H1 (cell line): ENCODE measurements around the gene UHRF2. TPM values are rescaled to one million over a fixed set of nuclear protein-coding genes. Genes with fewer than 3 reads are reported as not detected.

Experiments used
- CTCF ChIA-PET: fragments of 300-600 bp; sonication (Branson Sonifier 250); formaldehyde crosslinking; loops from one replicate; lab custom pipeline; 2021; ENCODE audit not compliant: partially characterized antibody; lab: Charles Lee
- POLR2A ChIA-PET: fragments of 300-600 bp; sonication (Branson Sonifier 250); formaldehyde crosslinking; loops from one replicate; lab custom pipeline; 2021; ENCODE audit warnings: inconsistent platforms; ENCODE audit not compliant: partially characterized antibody; lab: Charles Lee
- DNase-seq, 2 experiments: peaks; one replicate each; pipeline versions ENCODE4 v3.0.0 to v3.0.0-alpha.2; 2010 to 2022; ENCODE audit warnings: low spot score in 2 of 2, low read depth in 1 of 2, mixed read lengths in 1 of 2
- FAIRE-seq: peaks from 2 replicates; lab custom pipeline; 2011; peaks lifted over from hg19 to GRCh38; lab: Jason Lieb, UNC
- H2AFZ ChIP-seq: 2 replicates; pipeline ENCODE4 v1.8.1; 2012; ENCODE audit warnings: low read length, inconsistent platforms
- H2AK5ac ChIP-seq: 2 replicates; pipeline ENCODE4 v1.6.1; 2013; ENCODE audit warnings: low read depth, low read length
- H2BK120ac ChIP-seq: replicated peaks from 2 replicates; pipeline ENCODE3; 2013; ENCODE audit warnings: low read depth, low read length, inconsistent platforms
- H2BK12ac ChIP-seq: 2 replicates; pipeline ENCODE4 v1.6.1; 2013; ENCODE audit warnings: low read depth, low read length
- H2BK15ac ChIP-seq: 2 replicates; pipeline ENCODE4 v1.6.1; 2013; ENCODE audit warnings: low read length
- H2BK20ac ChIP-seq: 2 replicates; pipeline ENCODE4 v1.6.1; 2013; ENCODE audit warnings: low read length
- H2BK5ac ChIP-seq: 2 replicates; pipeline ENCODE4 v1.6.1; 2013; ENCODE audit warnings: low read depth, low read length
- H3K14ac ChIP-seq: 2 replicates; pipeline ENCODE4 v1.6.1; 2013; ENCODE audit warnings: inconsistent platforms; ENCODE audit not compliant: insufficient read length
- H3K18ac ChIP-seq: 2 replicates; pipeline ENCODE4 v1.6.1; 2013; ENCODE audit warnings: low read length; ENCODE audit errors: extremely low read depth
- H3K23ac ChIP-seq: 2 replicates; pipeline ENCODE4 v1.6.1; 2013; ENCODE audit warnings: inconsistent platforms; ENCODE audit not compliant: insufficient read length
- H3K23me2 ChIP-seq: 2 replicates; pipeline ENCODE4 v1.6.1; 2013; ENCODE audit warnings: low read depth, low read length
- H3K27ac ChIP-seq: 2 replicates; pipeline ENCODE4 v1.6.1; 2011; ENCODE audit warnings: low read depth, low read length, inconsistent platforms
- H3K27me3 ChIP-seq, 4 experiments: replicated peaks in 1 of 4; 1 replicate in 1 of 4; 2 replicates in 3 of 4; pipeline versions ENCODE4 v1.6.1 to v1.8.1; 2011 to 2013; ENCODE audit warnings: low read length in 3 of 4, mild to moderate bottlenecking in 3 of 4, inconsistent platforms in 2 of 4, mixed read lengths in 2 of 4, moderate library complexity in 1 of 4; ENCODE audit not compliant: control insufficient read depth in 3 of 4, insufficient read depth in 3 of 4; ENCODE audit errors: extremely low read depth in 1 of 4
- H3K36me3 ChIP-seq, 4 experiments: 2 replicates each; pipeline versions ENCODE4 v1.6.1 to v1.8.1; 2011 to 2013; ENCODE audit warnings: mild to moderate bottlenecking in 4 of 4, low read length in 3 of 4, moderate library complexity in 2 of 4, control low read depth in 1 of 4, inconsistent platforms in 1 of 4; ENCODE audit not compliant: insufficient read depth in 4 of 4, control insufficient read depth in 2 of 4
- H3K4ac ChIP-seq: replicated peaks from 2 replicates; pipeline ENCODE3; 2013; ENCODE audit warnings: low read length, low read depth, mixed read lengths, inconsistent platforms; ENCODE audit not compliant: insufficient read length
- H3K4me1 ChIP-seq, 4 experiments: replicated peaks in 1 of 4; 1 replicate in 1 of 4; 2 replicates in 3 of 4; pipeline versions ENCODE4 v1.6.1 to v1.8.1; 2011 to 2013; ENCODE audit warnings: low read length in 3 of 4, inconsistent platforms in 2 of 4, mixed read lengths in 1 of 4; ENCODE audit not compliant: insufficient read depth in 4 of 4, control insufficient read depth in 3 of 4
- H3K4me2 ChIP-seq, 2 experiments: 2 replicates each; pipeline versions ENCODE4 v1.6.1 to v1.8.1; 2011 to 2013; ENCODE audit warnings: low read depth in 2 of 2, low read length in 2 of 2, control low read depth in 1 of 2, inconsistent platforms in 1 of 2, mild to moderate bottlenecking in 1 of 2; ENCODE audit not compliant: insufficient read depth in 1 of 2
- H3K4me3 ChIP-seq, 4 experiments: fragments of 200-600, 300-600 bp in 1 of 4; sonication (generic), shearing (Covaris generic), sonication (Bioruptor Twin) in 1 of 4; 2 replicates each; pipeline versions ENCODE4 v1.5.1 to v1.8.1; 2011 to 2016; ENCODE audit warnings: low read length in 4 of 4, low read depth in 3 of 4, control low read depth in 2 of 4, inconsistent platforms in 2 of 4, mild to moderate bottlenecking in 2 of 4, mixed read lengths in 1 of 4, moderate library complexity in 1 of 4; ENCODE audit not compliant: insufficient read depth in 2 of 4; ENCODE audit errors: extremely low read depth in 1 of 4
- H3K56ac ChIP-seq: replicated peaks from 2 replicates; pipeline ENCODE3; 2013; ENCODE audit warnings: low read depth, mild to moderate bottlenecking, mixed read lengths, low read length, inconsistent platforms; ENCODE audit not compliant: insufficient read length
- H3K79me1 ChIP-seq: 2 replicates; pipeline ENCODE4 v1.6.1; 2013; ENCODE audit warnings: low read depth, low read length, control low read depth
- H3K79me2 ChIP-seq, 2 experiments: 2 replicates each; pipeline versions ENCODE4 v1.6.1 to v1.8.1; 2012 to 2013; ENCODE audit warnings: low read length in 2 of 2, mild to moderate bottlenecking in 2 of 2, inconsistent platforms in 1 of 2; ENCODE audit not compliant: insufficient read depth in 2 of 2, control insufficient read depth in 1 of 2
- H3K9ac ChIP-seq, 4 experiments: replicated peaks in 1 of 4; 1 replicate in 1 of 4; 2 replicates in 3 of 4; pipeline versions ENCODE4 v1.6.1 to v1.8.1; 2011 to 2013; ENCODE audit warnings: low read depth in 3 of 4, low read length in 3 of 4, control low read depth in 2 of 4, mild to moderate bottlenecking in 2 of 4, moderate library complexity in 2 of 4, inconsistent platforms in 1 of 4; ENCODE audit errors: extremely low read depth in 1 of 4
- H3K9me3 ChIP-seq, 2 experiments: 2 replicates each; pipeline versions ENCODE4 v1.6.1 to v1.8.1; 2012 to 2013; ENCODE audit warnings: mild to moderate bottlenecking in 2 of 2, moderate library complexity in 2 of 2, control low read depth in 1 of 2, inconsistent platforms in 1 of 2, low read depth in 1 of 2, low read length in 1 of 2, mixed read lengths in 1 of 2; ENCODE audit not compliant: insufficient read depth in 2 of 2
- H4K20me1 ChIP-seq, 2 experiments: replicated peaks in 1 of 2; 2 replicates each; pipeline versions ENCODE3 to v1.8.1; 2011 to 2013; ENCODE audit warnings: inconsistent platforms in 2 of 2, low read length in 2 of 2, mild to moderate bottlenecking in 1 of 2; ENCODE audit not compliant: insufficient read depth in 2 of 2, control insufficient read depth in 1 of 2
- H4K5ac ChIP-seq: 2 replicates; pipeline ENCODE4 v1.6.1; 2013; ENCODE audit warnings: low read length, low read depth, mixed read lengths, inconsistent platforms; ENCODE audit not compliant: insufficient read length
- H4K8ac ChIP-seq: 2 replicates; pipeline ENCODE4 v1.8.0; 2013; ENCODE audit warnings: mild to moderate bottlenecking, moderate library complexity, low read length, inconsistent platforms; ENCODE audit not compliant: insufficient read depth; ENCODE audit errors: extremely low read depth
- H4K91ac ChIP-seq: replicated peaks from 2 replicates; pipeline ENCODE3; 2013; ENCODE audit warnings: low read length, mixed read lengths, inconsistent platforms; ENCODE audit not compliant: insufficient read length
- BRCA1 ChIP-seq: IDR thresholded peaks from 2 replicates; pipeline ENCODE4 v1.6.1; 2012; ENCODE audit warnings: low read depth, low read length, improper control_type of control experiment
- CHD1 ChIP-seq: IDR thresholded peaks from 2 replicates; pipeline ENCODE4 v1.6.1; 2012; ENCODE audit warnings: low read depth, low read length, improper control_type of control experiment
- EP300 ChIP-seq, 2 experiments: IDR thresholded peaks; 1 replicate in 1 of 2; 2 replicates in 1 of 2; pipeline ENCODE4 v1.6.1; 2011 to 2012; ENCODE audit warnings: low read depth in 2 of 2, low read length in 2 of 2, mild to moderate bottlenecking in 2 of 2, borderline replicate concordance in 1 of 2, inconsistent platforms in 1 of 2, moderate library complexity in 1 of 2
- SP4 ChIP-seq: IDR thresholded peaks from 2 replicates; pipeline ENCODE4 v1.6.1; 2012; ENCODE audit warnings: low read length, inconsistent platforms
- WGBS, 2 experiments: shearing (Covaris generic) in 1 of 2; methylation state at CpG; one replicate each; pipeline versions ENCODE4 v1.1.6 to v1.1.7; 2013 to 2015; ENCODE audit warnings: low lambda C conversion rate in 2 of 2, mixed read lengths in 2 of 2, inconsistent platforms in 1 of 2, low coverage in 1 of 2, missing lambda C conversion rate in 1 of 2; ENCODE audit not compliant: insufficient replicate concordance in 2 of 2, insufficient coverage in 1 of 2, insufficient read length in 1 of 2; ENCODE audit errors: extremely low coverage in 1 of 2, missing lambda C conversion rate in 1 of 2; 5-methylcytosine and 5-hydroxymethylcytosine counted together
- polyA plus RNA-seq, 7 experiments: library from polyadenylated mRNA; depleted of rRNA in 3 of 7; stranded (reverse) in 5 of 7; unstranded in 2 of 7; fragments of >200 nt in 5 of 7; fragments of 200-250 nt in 2 of 7; gene quantifications; 1 replicate in 5 of 7; 2 replicates in 1 of 7; 4 replicates in 1 of 7; pipeline versions ENCODE4 v1.2.1 to v1.2.3, GENCODE V29; 2011 to 2013; ENCODE audit warnings: missing spikeins in 2 of 7, mixed read lengths in 2 of 7
- total RNA-seq: library from RNA; stranded (reverse); fragmentation: NEBNext Ultra II Directional; extraction: Animal tissue kit (Norgen Biotek cat#: 25700); gene quantifications from 2 replicates; pipeline ENCODE4 v1.2.1, GENCODE V29; 2021

UHRF2 gene
- total and polyA plus RNA-seq, 2 of the 8 experiments (the other 6 are each of a cell fraction or from before 2014, with no cell fraction given), result 31.8 to 48.0 TPM

DNA sequence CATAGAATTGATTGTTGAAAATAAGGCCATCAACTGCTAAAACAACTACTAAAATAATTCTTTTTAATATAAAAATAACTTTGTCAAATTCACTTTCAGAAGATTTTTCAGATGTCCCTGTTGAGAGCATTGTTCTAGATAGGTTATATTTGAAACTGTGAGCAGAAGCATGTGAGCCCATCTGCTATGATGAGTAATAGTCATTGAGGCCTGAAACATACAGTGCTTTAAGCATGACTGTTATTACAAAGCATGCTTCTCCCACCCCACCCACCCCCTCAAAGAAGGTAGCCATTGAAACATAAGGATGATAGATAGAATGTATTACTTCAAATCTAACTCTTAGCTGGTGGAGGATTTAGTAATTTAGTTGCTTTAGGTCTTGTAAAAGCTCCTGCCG, 86.0 kb downstream of the UHRF2 start:
- H3K56ac ChIP-seq, result no peak overlapping the region
- H3K36me3 ChIP-seq, result peaks cover 2 to 61% (median 32%) of the 10 kb centered on the region in 4 experiments; a peak in 7 of 8 replicates
- peaks cover 2% of the 10 kb centered on the region; the same call in 1 of the 2 replicates for H3K79me1 ChIP-seq
- peaks cover 0 to 2% of the 10 kb centered on the region in 2 experiments for H4K20me1 ChIP-seq
- no peak overlapping the region for H2AFZ ChIP-seq
- no peak overlapping the region for H3K4me2 ChIP-seq
- no peaks in the 10 kb centered on the region for H3K27me3 ChIP-seq
- DNase-seq (no peak), FAIRE-seq (no peak)
- no peak overlapping the region for H3K4me3 ChIP-seq
- no peak overlapping the region for H3K9ac ChIP-seq
- H2BK20ac ChIP-seq, result no peak overlapping the region
- no peak overlapping the region for H3K4ac ChIP-seq
- TF ChIP-seq SP4 (no peak), EP300 (IDR thresholded peaks at IDR 0.05; ENCODE audit: borderline replicate concordance in 1 of 2, low read depth in 2 of 2, low read length in 2 of 2) (no peak), CHD1 (no peak), BRCA1 (no peak)
- H3K23me2 ChIP-seq, result no peaks in the 10 kb centered on the region
- H4K5ac ChIP-seq, result no peak overlapping the region
- no peak overlapping the region for H3K23ac ChIP-seq
- H4K8ac ChIP-seq, result no peak overlapping the region
- WGBS, 2 experiments, result 96% methylated on average over 1 of the region's 1 CpG; no CpG with 5 or more reads in 1 of the 2 experiments
- H4K91ac ChIP-seq, result no peak overlapping the region
- H2BK12ac ChIP-seq, result no peak overlapping the region
- no peak overlapping the region for H2BK5ac ChIP-seq
- no peaks in the 10 kb centered on the region for H3K9me3 ChIP-seq
- CTCF ChIA-PET, result interaction anchor here (0.6 to 0.9 kb wide), 3 partner anchors 11 to 302 kb away, joined by 3 to 4 read pairs (median 4); no protein-coding TSS in a partner anchor
- H3K18ac ChIP-seq, result no peak overlapping the region
- no peak overlapping the region for H2AK5ac ChIP-seq
- no peak overlapping the region for H3K14ac ChIP-seq
- no peak overlapping the region for H3K27ac ChIP-seq
- no peak overlapping the region for H2BK120ac ChIP-seq
- no peaks in the 10 kb centered on the region for H3K79me2 ChIP-seq
- no peaks in the 10 kb centered on the region for H3K4me1 ChIP-seq
- H2BK15ac ChIP-seq, result no peak overlapping the region
- POLR2A ChIA-PET, result no interaction called here
